HG02943 (cell line): ENCODE measurements around the gene PROK1.
"Not testable (repeated sequence)": the region's sequence is repeated elsewhere in the genome, so short reads cannot be mapped to it uniquely, and the experiment has no call there.

Source experiments
- ATAC-seq: cut with Tn5 transposase; IDR thresholded peaks from one replicate; pipeline ENCODE4 v1.9.1; 2021; ENCODE audit warnings: mild to moderate bottlenecking, low read depth, moderate library complexity; ENCODE audit not compliant: unreplicated experiment

The PROK1 gene

DNA sequence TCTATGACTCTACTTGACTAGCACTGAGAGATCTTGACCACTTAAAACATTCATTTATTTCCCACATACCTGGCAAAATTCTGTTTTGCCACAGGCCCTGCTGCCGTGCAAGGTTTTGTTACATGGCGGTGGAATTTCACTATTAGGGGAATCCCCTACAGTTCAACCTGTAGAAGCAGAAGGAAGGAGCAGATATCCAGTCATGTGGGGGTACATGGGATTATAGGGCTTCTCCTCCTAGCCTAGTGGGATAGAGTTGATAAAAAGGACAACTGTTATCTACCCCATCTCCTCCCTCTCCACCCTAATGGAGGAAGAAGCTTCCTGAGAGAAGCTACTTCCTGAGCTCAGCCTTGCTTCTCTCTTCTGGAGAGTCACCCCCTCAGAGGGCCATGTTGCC lies 17.7 kb upstream of the PROK1 start:
- ATAC-seq = no peak

DNA sequence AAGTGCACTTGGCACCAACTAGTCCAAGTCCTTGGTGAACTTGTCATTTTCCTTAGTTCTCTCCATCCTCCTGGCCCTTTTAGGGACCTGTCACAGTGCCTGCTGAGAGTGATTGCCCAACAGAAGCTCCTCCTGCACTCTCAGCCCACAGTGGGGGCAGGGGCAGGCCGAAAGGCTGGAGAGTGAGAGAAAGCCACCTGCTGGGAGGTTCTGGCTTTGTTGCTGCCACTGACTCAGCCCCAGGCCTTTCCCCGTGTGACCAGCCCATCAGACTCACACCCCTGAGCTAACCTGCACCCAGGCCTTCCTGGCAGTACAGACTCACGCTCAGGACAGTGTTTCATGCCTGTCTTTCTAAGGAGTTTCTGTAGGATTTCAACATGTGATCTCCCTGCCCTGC lies 17.1 kb upstream of the PROK1 start:
- ATAC-seq = no peak

DNA sequence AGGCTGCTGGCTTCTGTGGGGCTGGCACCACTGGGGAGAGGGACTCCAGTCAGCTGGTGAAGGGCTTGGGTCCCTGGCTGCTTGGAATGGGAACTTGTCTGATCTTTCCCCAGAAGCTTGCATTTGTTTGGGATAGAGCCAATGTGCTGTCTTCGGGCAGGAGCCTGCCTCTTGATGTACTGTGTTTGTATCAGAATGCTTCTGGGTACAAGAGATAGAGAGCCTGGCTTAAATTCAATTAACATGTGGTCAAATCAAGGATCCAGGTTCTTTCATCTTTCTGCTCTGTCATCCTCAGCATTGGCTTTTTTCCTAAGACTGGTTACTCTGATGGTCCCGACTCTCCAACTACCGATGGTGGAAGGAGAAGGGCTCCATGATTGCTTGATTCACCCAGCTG lies 16.0 kb upstream of the PROK1 start:
- no peak for ATAC-seq

DNA sequence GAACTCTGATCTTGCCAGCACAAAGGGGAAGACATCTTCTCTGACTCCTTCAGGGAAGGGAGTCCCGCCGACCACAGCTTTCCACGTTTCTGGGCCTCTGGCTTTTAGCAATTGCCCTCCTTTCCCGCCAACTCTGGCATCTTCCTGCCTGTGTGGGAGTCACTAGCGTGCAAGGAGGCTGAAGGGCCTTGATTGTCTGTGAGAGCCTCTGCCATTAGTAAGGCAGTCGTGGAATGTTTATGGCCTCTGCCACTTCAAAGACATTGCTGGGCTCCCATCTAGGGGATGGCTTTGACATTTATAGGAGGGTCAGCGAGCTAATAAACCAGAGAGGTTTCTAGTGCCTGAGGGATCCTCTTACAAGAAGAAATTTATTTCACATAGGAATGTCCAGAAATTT lies 14.3 kb upstream of the PROK1 start:
- ATAC-seq = no peak

DNA sequence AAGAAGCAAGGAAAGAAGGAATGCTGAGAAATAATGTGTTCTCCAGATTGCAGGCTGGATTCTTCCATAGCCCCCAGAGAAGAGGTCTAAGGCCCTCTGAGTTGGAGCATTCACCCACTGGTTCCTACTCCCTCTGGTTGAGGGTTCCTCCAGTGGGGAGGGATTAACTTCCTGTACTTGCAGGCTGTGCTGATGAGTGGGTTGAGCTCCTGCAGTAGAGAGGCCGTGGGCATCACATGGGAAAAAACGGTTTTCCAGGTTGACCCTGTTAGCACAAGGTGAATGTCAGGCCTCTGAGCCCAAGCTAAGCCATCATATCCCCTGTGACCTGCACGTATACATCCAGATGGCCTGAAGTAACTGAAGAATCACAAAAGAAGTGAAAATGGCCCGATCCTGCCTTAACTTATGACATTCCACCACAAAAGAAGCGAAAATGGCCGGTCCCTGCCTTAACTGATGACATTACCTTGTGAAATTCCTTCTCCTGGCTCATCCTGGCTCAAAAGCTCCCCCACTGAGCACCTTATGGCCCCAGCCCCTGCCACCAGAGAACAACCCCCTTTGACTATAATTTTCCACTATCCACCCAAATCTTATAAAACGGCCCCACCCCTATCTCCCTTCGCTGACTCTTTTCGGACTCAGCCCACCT lies 13.2 kb upstream of the PROK1 start:
- ATAC-seq = not testable (repeated sequence)

DNA sequence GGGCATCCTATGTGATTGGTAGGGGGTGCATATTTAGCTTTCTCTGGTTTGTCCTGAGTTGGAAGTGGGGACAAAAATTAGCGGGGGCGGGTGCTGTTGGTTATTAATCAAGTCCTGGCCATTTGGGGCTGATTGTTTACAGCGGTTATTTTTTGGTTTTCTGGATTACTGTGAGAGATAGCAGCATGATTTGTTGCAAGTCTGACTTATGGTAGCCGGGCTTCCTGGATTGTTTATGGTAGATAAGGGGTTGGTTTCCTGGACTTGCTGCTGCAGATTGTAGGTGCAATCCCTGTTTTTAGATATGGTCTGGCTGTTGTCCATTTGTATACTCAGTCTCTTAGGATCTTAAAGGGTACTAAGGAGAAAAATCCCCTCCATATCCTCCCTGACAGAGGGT lies 12.1 kb upstream of the PROK1 start:
- ATAC-seq = no peak

DNA sequence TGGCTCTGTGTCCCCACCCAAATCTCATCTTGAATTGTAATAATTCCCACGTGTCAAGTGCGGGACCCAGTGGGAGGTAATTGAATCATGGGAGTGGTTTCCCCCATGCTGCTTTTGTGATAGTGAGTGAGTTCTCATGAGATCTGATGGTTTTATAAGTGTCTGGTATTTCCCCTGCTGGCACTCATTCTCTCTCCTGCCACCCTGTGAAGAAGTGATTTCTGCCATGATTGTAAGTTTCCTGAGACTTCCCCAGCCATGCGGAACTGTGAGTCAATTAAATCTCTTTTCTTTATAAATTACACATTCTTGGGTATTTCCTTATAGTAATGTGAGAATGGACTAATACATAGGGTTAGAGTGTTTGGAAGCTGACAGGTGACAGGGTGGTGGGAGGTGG lies 11.1 kb upstream of the PROK1 start:
- not testable (repeated sequence) for ATAC-seq

DNA sequence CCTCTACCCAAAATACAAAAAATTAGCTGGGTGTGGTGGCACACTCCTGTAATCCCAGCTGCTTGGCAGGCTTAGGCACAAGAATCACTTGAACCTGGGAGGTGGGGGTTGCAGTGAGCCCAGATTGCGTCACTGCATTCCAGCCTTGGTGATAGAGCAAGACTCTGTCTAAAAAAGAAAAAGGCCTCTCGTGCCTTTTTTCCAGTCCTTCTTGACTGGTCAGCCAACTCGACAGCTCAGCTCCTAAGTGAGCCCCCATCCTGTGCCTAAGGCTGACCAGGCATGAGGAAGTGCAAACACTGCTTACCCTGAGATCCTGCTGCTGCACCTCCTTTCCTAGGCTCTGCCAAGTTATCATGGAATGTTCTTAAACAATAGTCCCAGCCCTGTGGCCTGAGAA lies 10.1 kb upstream of the PROK1 start:
- ATAC-seq = no peak

DNA sequence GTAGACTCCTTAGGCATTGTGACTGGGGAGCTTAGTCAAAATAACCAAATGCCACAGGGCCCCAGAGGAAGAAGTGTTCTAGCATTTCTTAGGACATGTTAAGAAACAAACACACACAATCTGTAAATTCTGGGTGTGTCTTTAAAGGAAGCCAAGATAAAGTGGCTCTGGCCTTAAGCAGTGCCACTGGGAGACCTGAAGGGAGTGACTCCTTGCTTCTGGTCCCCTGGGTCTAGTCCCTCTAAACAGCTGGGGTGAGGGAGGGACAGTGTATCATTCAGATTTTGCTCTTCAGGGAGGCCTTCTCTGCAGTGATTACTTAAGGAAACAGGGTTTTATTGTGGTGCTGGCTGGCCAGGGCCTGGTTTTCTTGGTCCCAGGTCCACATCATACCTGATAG lies 9.1 kb upstream of the PROK1 start:
- no peak for ATAC-seq

DNA sequence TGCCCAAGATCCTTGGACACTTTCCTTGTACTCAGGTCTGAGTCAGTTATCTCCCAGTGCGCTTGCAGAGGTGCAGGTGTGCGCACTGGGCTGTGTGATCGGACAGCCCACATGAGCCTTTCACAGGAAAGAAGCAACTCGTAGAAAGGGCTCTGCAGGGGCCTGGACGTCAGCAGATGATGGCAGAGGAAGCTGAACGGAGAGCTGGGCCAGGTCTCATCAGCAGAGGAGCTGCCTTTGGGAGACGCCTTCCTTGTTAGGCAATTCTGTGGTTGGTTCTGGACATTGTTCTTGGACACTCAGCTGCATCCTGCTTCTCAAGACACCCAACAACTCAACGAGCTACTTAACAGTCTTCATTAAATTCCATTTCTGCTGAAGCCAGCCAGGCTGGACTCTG lies 7.5 kb upstream of the PROK1 start:
- ATAC-seq = no peak

DNA sequence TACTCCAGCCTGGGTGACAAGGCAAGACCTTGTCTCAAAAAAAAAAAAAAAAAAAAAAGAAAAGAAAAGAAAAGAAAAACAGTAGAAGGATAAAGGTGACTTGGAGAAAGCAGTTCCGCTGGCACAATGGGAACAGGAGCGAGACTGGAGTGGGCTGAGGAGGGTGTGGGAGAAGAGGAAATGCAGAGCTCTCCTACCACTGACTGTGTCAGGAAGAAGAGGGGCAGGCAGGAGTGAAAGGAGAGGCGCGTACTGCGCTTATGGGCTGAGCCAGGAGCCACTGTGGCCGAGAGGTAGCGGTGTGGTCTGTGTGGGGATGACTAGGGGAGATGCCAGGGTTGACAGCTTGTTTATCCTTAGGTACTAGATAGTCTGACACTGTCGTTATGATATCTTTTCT lies 6.4 kb upstream of the PROK1 start:
- no peak for ATAC-seq

DNA sequence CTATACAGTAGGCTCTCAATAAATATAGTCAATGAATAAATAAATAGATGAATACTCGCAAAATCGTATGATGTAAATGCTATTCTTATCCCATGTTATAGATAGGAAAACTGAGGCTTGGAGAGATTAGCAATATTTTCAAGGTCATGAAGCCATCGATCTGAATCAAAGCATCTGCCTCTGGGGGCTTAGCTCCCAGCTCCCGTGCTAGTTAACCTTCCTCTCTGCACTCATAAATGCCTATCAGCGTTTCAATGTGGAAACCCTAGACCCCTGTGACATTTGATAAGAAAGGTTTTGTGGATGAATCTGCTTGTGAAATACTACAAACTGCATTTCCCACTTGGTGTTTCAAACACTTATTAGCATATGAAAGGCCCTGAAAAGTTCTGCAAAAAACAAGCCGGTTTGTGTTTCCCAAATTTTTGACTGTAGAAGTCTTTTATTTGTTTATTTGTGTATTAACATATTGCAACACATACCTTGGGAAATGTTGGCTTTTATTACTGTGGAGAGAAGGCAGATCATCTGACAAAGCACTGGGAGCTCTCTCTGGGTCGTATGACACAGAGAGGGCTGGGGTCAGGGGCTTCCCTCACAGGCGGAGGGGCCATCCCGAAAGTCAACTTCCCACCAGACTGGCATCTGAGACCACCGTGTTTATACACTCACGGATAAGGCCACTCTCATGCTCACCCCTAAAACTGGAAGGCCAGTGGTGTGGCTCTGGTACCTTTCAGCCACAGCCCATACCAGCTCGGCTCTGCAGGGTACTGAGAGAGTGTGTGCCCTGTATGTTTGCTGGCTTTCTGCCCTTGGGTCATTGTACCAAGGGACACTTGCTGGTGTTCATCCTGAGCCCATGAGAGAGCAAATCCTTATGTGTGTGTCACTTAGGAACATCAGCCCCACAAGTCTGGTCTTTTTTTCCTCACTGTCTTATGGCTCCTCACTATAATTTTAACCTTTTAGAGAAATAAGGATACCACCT lies 993 bp upstream of the PROK1 start:
- ATAC-seq = no peak

DNA sequence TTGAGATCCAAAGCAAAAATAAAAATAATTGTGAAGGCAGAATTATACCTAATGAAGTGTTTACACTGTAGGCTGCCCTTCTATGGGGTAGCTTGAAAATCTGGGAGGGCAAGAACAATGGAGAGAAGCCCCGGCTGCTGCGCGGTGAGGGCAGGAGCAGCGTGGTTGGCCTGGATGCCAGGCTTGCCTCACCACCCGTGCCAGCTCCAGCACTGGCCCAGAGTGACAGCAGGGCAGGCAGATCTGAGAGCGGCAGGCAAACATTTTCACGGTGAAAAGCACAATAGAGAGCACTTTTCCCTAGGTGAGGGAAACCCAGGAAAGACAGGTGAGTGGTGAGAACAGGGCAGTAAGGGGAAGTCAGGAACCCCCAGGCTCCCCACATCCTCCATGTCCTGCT lies 1.4 kb downstream of the PROK1 start:
- no peak for ATAC-seq

DNA sequence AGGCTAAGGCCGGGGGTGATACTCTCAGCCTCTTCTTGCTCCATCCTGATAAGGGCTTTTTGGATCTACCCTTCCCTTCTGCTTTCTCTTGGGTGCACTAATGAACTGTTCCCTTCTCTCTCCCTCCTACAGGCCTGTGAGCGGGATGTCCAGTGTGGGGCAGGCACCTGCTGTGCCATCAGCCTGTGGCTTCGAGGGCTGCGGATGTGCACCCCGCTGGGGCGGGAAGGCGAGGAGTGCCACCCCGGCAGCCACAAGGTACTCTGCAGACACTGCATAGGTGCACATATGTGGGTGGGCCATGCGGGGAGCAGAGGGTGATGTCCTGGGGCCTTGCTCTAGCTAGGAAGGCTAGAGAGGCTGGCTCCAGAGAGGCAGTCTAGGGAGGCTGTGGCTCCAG lies 2.9 kb downstream of the PROK1 start:
- ATAC-seq = no peak

DNA sequence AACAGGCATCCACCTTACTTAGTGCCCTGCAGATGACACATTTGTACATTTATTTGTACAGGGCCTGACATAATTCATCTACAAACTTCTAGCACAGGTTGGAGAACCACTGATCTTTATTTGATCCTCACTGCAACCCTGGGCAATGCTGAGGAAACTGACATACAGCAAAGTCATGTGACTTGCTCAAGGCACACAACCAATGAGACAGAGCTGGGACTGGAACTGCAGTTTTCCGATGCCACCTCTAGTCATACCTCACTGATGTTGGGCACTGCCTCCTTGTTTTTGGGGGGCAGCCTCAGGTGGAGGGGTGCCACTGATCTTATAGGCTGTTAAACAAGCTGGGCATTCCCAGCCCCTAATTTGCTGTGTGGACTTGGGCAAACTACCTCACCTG lies 3.4 kb downstream of the PROK1 start:
- ATAC-seq = no peak

DNA sequence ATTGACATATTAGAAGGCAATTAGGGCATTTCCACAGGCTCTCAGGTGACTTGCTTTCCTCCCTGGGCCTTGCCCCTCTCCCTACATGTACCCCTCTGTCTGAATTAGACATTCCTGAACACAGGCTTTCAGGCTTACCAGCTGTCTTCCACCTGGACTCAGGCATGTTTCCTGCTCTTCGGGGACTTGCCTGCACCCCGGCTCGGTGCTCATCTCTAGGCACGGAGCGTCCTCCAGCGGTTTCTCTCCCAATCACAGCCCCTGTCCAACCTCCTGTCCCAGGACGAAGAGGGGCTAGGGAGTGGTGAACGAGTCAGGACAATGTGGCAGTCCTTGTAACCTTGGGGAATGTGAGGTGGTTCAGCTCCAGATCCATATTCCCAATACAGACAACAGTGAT lies 4.2 kb downstream of the PROK1 start:
- ATAC-seq = no peak

DNA sequence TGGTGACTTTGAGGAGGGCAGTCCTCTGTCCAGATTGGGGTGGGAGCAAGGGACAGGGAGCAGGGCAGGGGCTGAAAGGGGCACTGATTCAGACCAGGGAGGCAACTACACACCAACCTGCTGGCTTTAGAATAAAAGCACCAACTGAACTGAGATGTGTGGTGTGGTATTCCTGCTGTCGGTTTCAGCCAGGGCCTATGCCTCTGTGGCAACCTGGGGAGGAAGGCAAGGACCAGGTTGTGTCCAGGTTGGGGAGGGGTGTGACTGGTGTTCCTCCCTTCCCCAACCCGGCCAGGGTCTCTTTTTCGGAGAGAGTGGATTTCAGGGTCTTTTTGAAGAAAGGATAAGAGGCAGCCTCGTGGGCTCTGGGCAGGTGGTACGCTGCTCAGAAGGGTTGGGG lies 6.3 kb downstream of the PROK1 start:
- no peak for ATAC-seq

DNA sequence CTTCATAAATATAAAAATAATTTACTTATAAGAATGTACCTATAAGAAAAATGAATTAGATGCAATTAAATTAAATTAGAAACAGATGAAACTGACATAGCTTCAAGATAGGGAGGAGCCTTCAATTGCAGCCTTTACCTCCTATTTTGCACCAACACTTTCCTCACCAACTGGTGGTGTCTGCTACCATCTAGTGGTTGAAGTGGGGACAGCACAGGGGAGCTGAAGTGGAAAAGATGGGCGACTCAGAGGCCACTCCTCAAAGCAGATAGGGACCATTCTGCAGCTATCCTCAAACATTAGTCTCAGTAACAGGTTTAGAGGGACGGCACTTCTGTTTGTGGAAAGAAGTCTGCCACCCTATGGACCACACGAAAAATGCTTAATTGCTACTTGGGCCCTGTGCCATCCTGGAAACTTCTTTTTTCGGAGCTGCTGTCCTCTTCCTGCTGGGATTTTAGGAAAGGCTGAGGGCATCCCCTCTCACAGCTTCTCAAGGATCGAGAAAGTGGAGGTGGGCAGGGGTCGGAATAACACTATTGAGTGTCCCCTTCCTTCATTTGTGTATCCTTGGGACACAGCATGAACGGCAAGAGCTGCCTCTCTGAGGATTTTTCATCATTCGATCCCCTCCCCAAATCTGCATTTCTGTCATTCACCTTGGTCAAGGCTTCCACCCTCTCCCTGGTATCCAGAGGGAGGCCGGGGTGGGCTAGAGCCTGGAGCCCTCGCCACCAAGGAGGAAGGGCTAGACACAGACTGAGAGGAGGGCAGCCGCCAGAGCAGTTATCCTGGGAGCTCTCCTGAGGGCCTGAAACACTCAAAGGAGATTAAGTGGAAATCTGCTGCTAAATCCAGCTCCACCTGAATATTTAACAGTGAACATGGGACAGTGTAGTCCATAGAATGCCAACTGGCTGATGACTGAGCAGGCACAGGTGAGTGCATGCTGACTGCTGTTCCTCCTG lies 9.6 kb downstream of the PROK1 start:
- no peak for ATAC-seq

DNA sequence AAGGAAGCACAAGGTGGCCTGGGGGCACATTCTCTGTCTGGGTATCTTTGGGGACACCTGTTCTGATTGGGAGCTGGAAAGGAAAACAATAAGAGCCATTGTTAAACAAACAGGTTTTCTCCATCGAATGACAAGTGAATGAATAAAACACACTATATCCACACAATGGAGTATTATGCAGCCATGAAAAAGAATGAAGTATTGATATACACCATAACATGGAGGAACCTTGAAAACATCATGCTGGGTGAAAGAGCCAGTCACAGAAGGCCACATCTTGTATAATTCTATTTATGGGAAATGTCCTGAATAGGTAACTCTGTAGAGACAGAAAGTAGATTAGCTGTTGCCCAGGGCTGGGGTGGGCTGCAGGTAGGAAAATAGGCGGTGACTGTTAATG lies 11.1 kb downstream of the PROK1 start:
- no peak for ATAC-seq

DNA sequence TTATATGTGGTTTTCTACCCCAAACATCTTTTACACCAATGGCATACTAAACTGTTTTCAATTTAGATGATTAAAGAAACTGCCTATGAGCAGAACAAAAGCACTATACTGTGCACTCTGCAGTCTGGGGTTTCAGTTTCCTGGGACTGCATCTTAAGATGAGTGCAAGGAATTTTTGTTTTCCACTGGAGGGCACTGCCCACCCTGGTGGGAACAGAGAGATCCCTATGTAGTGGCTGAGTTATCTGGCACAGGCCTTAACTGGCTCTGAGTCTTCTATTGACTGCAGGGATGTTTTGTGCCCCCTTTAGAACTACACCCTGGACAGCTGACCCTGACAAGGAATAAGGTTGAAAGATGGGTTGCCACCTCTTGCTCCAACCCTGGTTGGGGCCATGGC lies 12.0 kb downstream of the PROK1 start:
- no peak for ATAC-seq

DNA sequence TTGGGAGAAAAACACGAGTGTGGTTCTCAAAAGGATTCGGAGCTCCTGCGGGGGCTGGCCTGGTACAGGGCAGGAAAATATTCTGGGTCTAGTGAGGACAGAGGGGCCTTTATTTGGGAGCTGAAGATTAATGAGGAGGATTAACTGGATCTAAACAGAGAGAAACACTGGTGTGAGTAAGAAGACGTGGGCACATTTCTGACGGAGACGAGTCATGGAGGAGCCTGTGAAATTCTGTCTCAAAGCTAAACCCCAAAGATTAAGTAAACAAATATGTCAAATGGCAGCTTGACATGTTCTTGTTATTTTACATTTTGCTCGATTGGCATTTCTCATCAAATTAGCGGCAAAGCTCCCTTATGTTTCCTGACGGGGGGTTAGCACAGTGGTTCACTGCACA lies 12.8 kb downstream of the PROK1 start:
- no peak for ATAC-seq
